Stimulated activated CD4-positive, alpha-beta T cell treated with anti-CD3 and anti-CD28 coated beads, Interleukin-15, amount 100 ng/mL, for 48 hours (primary cell): ENCODE data around the gene CMBL.
"Not testable (repeated sequence)": the region's sequence is repeated elsewhere in the genome, so short reads cannot be mapped to it uniquely, and the experiment has no call there.

Source experiments
- DNase-seq, 2 donors: peaks; one replicate each; pipeline ENCODE4 v3.0.0-alpha.2; 2020; ENCODE audit warnings: low read depth in 2 of 2

CMBL gene

DNA sequence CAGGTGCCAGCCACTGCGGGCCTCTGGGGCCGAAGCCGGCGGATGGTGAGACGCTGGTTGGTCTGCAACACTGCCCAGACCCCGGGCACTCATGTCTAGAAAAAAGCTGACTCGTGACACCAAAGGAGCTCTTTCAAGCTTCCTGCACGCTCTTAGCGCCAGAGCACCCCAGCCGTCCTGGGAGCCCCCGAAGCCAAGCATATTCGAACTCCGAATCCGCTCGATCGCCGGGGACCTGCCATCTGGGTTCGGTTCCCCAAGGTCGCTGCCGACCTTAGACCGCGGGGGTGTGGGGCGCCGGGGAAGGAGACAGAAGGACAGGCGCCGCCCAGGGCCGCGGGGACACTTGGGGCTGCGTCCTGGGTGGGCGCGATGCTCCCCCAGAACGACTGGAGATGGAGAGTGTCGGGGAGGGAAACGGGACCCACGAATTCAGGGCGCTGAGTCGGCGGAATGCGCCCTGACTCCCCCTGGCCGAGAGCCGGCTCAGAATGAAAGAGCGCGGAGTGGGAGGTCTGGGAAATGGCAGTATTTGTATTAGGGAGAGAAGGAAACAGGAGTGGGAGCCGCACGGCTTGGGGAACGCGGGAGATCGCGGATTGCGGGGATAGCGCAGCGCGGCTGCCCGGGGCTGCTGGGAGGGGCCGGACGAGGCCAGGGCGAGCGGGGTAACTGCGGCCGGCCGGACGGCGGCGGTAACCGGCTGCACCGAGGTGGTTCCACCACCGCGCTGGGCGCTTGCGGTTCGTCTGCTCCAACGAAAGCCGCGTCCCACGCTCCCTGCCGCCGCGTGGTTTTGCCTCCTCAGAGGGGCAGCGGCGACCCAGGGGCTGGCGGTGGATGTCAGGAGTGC lies 25.7 kb upstream of the CMBL start:
- DNase-seq: no peak

DNA sequence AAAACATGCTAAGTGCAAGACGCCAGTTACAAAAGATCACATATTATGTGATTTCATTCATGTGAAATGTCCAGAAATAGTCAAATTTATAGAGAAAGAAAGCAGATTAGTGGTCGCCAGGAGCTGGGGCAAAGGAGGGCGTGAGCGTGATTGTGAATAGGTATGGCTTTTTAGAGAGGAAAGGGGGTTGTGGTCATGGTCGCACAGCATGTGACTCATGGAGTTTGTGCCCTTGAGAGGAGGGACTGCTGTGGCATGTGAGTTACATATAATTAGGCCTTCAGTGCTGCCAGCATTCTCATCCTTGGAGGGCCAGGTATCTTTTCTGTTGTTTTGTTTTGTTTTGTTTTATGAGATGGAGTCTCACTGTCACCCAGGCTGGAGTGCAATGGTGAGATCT lies 24.6 kb upstream of the CMBL start:
- DNase-seq: no peak

DNA sequence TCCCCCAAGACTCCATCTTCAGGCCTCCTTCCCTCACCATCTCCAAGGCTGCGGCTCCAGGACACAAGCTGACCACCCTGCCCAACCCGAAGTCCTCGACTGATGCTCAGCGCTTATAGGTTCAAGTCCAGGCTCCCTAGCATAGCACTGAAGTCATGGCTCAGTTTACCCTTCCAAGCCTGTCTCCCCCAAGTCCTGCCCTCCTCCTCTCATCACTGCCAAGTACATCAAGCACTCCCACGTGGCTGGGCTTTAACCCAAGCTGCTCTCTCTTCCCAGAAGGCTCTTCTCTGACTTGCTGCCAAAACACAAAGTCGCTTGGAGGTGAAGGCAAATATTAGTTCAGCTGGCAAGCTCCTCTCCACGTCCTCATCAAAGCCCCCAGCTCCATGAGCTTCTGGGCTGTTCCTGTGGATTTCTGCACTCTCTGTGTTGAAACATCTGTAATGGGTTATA lies 23.7 kb upstream of the CMBL start:
- no peak for DNase-seq

DNA sequence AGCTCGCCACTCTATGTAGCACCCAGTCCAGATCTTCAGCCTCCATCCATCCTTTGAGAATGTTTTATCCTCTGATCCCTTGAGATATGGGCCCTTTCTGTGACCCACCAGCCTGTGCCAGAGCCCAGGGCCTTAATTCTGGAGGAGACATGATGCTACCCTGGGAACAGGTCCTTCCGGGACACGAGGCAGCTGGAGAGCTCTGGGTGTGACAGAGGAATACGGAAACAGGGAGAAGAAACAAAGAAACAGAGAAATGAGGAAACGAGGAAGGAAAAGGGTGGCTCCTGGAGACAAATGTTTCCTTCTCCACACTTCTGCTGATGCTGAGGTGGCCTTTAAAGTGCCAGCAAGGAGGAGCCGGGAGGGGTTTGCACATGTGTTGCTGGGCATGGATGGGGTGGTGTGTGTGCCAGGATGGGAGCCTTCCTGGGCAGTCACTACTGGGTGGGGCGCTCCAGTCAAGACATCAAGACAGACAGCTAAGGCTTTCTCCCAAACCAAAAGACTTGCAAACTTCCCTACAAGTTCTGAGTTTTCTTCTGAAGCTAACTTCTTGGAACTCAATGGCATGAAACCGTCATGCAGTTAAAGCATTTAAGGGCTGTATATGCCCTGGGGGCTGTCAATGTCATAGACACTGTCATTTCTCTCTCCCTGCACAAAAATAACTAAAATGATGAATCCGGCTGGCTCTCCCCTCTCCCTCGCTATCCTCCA lies 23.0 kb upstream of the CMBL start:
- no peak for DNase-seq

DNA sequence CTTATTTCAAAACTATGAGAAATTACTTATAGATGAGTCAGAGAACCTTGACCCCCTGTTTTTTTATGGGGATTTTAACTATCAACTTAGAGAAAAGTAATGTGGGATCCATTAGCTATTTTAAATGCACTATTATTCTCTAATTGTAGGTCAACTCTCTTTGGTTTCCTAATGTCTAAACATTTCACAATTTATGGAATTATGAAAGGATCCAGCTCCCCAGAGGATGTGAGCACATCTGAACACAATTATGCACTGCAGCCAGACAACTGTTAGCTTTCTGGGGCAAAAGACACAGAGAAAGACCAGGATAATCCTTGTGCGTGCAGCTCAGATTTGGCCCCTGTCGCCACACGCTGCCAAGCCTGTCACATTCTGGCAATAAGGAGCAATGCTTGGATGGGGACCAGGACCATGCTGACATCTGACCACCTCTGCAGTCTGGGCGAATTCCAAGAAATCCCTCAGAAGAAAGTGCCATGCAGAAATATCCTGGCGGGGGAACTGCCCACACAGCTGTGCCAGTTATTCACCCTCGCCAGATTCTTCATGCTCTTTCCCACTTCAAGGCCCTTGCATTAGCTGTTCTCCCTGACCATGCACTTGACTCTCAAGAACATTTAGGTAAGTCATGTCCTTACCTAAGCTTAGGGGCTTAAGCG lies 22.2 kb upstream of the CMBL start:
- no peak for DNase-seq

DNA sequence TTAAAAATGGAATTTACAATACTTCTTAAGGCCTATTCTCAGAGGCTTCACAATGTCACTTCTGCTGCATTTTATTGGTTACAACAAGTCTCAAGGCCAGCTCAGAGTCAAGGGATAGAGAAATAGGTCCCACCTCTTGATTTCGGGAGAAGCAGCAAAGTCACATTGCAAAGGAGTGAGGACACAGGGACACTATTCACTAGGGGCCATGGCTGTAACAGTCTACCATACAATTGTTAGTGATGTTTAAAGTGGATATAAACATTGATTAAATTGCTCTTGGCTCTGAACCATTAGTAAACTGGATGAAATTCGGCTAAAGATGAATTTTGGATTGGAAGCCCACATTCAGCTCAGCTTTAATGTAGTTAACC lies 21.7 kb upstream of the CMBL start:
- DNase-seq: no peak

DNA sequence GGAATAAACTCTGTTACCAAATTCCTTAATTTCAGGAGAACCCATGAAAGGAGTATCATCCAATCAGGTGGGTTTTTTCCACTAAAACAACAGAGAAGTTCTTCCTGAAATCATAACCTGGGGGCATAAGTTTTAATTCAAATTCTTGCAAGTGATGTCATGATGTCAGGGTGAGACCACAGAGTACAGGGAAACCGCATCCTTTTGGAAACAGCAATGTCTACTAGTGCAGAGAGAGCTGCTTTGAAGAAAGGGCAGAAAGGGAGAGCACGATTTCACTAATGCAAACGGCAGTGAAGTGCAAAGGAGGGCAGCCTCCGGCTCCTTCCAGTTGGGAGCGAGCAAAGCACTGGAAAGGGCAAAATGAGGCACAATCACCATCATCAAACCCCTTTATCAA lies 20.6 kb upstream of the CMBL start:
- no peak for DNase-seq

DNA sequence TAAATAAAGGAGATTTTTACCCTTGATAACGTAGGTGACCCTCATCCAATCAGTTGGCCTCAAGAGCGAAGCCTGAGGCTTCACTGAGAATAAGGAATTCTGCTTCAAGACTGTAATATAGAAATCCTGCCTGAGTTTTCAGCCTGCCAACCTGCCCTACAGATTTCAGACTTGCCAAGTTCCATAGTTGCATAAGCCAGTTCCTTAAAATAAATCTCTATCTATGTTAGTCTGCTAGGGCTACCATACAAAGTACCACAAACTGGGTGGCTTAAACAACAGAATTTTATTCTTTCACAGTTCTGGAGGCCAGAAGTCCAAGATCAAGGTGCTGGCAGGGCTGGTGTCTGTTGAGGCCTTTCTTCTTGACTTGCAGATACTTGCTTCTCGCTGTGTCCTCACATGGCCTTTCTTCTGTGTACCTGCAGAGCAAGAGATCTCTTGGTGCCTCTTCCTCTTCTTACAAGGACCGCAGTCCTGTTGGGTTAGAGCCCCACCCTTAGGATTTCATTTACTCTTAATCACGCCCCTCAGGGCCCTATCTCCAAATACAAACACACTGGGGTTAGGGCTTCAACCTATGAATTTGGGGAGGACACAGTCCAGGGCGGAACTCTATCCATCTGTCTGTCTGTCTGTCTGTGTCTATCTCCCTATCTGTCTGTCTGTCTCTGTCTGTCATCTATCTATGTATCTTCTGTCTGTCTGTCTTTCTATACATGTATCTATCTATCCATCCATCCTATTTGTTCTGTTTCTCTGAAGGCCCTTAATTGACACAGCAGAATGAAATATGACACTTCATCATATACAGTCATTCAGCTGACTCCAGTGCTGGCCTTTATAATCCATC lies 17.0 kb upstream of the CMBL start:
- no peak for DNase-seq

DNA sequence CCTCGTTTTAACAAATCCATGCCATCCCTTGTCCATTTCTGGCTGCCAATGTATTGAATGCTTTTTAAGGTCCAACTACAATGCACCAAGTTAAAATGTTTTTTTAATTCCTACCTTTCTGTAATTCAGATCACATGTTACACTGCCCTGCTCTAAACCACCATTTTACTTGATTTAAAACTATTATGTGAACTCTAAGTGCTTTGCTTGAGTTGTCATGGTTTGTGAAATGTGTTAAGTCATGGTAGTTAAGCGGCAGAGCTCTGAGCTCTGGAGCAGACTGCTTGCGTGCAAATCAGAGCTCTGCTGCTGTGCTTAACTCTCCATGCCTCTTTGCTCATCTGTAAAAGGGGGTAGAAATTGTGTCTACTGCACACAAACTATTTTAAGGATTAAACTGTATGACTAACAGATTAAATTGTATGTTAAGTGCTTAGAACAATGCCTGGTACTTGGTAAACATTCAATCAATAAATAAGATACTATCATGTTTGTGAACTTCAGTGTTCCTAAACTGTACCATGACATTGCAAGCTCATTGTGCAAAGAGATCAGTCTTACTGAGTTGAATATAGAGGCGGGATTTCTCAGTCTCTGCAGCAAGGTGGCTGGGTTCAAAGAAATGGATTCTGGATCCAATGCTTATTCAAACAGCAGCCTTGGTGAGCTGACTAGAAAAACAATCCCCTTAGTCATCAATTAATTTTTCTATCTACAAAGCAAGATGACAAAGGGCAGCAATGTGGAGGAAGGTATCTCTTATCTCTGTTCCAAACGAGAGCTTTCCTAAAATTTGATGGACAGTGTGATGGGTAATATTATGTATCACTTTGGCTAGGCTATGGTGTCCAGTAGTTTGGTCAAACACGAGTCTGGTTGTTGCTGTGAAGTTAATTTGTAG lies 16.1 kb upstream of the CMBL start:
- no peak for DNase-seq

DNA sequence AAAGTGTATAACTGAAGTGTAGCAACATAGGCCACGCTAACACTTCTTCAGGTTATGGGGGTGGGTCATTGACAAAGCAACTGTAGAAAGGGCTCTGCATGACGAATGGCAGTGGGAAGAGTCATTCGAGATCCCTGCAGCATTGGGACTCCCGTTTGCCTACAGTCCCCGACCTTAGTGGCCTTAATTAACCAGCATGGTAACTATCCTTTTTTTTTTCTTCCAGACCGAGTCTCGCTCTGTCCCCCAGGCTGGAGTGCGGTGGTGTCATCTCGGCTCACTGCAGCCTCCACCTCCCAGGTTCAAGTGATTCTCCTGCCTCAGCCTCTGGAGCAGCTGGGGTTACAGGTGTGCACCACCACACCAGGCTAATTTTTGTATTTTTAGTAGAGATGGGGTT lies 14.2 kb upstream of the CMBL start:
- DNase-seq: no peak

DNA sequence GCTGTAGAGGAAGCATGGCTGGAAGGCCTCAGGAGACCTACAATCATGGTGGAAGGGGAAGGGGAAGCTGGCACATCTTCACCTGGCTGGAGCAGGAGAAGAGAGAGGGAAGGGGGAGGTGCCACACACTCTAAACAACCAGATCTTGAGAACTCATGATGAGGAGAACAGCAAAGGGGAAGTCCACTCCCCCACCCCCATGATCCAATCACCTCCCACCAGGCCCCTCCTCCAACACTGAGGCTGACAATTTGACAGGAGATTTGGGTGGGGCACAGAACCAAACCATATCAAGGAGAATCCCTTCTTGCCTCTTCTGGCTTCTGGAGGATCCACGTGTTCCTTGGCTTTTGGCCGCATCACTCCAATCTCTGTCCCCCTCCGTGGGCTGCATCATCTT lies 13.1 kb upstream of the CMBL start:
- DNase-seq: no peak

DNA sequence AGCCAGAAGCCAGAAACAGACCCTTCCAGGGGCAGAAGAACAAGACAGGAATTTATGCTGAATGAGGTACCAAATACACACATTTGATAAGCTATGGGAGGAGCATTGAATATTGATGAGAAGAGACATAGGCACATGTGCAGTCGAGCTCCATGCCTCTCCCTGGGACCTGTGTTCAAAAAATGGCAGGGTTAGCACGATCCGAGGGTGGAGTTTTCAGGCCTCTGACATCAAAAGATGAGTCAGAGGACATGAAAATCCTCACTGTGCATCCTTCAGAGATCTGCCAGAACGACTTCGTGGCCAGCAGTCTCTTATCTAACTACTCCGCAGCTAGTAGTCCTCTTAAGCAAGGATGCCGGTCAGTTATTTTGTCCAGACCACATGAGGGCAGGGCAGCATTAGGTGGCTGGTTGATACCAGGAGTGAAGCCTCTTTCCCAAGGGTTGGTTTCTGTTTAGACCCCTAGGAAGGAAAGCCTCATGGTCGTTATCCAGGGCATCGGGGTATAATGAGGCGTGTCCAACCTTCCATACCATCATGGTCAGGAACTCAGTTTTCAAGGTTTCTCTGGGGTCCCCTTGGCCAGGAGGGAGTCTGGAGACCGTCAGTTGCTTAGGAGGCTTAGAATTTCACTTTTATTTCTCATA lies 11.6 kb upstream of the CMBL start:
- no peak for DNase-seq

DNA sequence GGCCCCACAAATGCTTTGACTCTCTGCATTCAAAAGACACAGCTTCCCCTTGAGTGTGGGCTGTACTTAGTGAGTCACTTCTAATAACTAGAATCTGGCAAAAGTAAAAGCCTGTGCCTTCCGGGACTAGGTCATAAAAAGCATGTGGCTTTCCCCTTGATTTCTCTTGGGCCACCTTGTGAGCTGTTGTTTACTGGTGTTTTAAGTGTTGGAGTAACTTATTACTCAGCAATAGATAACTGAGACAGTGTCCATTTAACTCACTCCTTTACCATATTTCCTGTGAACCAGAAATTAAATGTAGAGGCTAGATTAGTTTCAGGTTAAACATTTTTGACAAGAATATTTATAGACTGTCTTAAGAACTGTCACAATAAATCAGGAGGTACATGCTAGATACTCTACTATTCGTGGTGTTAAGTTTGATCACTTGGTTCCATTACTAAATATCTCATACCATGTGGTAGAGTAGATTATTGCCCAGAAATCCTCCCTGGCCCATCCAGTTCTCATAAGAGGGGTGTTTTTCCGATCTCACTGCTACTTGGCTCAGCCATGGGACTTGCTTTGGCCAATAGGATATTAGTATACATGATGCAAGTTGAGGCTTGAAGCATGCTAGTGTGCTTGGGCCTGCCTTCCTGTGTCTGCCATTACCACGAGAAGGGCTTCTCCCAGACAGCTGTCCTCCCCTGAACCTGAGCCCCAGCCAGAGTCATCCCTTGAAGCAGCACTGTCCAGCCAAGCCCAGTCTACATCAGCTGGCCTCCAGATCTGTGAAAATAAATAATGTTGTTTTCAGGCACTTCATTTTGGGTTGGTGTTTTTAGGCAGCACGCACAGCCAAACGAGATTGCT lies 10.4 kb upstream of the CMBL start:
- no peak for DNase-seq

DNA sequence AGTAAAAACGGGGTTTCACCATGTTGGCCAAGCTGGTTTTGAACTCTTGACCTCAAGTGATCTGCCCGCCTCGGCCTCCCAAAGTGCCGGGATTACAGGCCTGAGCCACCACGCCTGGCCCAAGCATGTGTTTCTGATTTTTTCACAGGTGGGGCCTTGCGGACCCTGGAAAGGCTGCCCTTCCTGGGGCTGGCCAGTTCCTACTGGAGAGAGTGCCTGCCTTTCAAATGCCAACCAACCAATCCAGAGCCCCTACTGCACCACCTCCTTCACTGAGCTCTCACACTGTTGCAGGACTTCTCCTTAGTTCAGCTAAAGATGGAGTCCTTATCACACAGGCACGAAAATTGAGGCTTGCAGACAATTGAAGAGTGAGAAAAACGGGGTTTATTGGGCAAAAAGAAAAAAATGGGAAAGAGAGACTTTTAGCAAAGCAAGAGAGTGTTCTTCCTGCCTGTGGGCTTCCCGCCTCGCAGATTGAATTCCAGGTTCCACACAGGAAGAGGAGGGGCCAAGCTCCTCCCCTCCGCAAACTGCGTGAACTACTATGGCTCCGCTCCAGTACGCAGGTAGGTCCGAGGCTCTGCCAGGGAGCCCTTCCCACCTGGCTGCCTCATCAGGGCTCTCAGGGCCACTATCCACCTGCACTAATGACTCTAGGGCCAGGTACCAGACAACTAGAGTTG lies 8.3 kb upstream of the CMBL start:
- DNase-seq: no peak

DNA sequence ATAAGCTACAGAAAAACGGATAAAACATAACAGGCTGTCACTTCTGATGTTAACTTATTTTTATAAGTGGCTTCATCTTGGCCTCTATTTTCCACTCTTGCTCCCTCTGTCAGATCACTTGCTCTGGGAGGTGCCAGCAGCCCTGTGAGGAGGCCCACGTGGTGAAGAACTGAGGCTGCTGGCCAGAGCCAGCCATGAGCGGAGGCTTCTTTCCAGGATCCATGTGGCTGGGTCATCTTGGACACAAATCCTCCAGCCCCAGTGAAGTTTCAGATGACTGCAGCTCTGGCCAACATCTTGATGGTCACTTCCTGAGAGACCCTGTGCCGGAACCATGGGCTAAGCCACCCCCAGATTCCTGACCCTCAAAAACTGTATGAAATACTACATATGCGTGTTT lies 7.5 kb upstream of the CMBL start:
- no peak for DNase-seq

DNA sequence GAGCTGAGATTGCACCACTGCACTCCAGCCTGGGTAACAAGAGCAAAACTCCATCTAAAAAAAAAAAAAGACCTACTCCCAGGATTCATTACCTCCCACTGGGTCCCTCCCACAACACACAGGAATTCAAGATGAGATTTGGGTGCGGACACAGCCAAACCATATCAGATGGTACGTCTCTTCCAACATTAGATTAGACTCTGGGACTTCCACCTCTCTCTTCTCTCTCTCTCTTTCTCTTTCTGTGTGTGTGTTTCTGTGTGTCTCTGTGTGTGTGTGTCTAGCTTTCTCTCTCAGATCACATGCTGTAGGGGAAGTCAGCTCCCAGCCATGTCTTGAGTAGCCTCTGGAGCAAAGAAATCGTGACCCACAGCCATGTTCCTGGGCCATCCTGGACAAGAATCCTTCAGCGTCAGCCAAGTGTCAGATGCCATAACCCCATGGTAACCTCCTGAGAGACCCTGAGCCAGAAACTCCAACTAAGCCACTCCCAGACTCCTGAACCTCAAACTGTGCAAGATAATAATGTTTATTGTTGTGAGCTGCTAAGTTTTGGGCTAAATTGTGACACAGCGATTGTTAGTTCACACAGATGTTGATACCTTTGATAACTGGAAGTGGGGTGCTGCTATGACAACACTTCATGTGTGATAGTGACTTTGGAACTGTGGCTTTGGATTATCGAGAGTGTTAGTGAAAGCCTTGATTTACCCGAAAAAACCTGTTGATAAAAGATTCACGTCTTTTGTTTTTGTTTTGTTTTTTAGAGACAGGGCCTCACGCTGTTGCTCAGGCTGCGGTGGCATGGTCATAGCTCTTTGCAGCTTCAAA lies 4.1 kb upstream of the CMBL start:
- DNase-seq: no peak

DNA sequence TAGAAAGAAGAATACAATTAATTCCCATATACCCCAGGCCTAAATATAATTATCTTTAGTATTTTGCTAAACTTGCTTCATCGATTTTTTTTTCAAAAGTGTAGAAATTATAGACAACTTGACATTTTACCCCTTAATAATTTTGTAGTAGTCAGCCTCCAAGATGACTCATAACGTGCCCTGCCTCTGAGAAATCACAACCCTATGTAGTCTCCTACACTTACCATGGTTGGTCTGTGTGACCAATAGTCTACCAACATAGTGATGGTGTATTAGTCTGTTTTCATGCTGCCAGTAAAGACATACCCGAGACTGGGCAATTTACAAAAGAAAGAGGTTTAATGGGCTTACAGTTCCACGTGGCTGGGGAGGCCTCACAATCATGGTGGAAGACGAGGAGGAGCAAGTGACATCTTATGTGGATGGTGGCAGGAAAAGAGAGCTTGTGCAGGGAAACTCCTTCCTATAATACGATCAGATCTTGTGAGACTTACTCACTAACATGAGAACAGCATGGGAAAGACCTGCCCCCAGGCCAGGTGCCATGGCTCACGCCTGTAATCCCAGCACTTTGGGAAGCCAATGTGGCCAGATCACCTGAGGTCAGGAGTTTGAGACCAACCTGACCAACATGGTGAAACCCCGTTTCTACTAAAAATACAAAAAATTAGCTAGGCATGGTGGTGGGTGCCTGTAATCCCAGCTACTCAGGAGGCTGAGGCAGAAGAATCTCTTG lies 3.3 kb upstream of the CMBL start:
- DNase-seq: not testable (repeated sequence)
